ENCODE results near the gene GAREM2.

The GAREM2 gene

DNA sequence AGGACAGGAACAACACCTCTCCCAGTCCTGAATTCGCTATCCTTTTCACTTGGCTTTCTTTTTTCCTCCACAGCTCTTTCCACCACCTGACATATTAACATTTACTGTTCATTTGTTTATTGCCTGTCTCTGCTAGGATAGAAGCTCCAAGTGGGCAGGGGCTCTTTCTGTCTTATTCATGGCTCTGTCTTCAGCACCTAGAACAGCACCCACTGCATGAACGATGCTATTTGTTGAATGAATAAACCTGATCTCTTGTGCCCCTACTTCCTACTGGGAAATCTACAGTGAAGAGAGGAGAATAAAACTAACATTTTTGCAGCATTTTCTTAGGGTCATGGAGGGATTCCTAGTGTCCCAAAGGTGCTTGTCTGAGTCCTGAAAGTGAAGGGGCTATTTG is 24.4 kb upstream of the GAREM2 start:
- Histone ChIP-seq H3K27ac (no peak overlapping the region), H3K9me3 (ENCODE audit: severe bottlenecking) (no peaks in the 10 kb centered on the region), H3K4me3 (ENCODE audit: low read depth, low read length) (no peak overlapping the region), H3K27me3 (ENCODE audit: insufficient read depth, low read depth, severe bottlenecking) (no peaks in the 10 kb centered on the region), H3K36me3 (no peaks in the 10 kb centered on the region)
- TF ChIP-seq, protein P1, sequence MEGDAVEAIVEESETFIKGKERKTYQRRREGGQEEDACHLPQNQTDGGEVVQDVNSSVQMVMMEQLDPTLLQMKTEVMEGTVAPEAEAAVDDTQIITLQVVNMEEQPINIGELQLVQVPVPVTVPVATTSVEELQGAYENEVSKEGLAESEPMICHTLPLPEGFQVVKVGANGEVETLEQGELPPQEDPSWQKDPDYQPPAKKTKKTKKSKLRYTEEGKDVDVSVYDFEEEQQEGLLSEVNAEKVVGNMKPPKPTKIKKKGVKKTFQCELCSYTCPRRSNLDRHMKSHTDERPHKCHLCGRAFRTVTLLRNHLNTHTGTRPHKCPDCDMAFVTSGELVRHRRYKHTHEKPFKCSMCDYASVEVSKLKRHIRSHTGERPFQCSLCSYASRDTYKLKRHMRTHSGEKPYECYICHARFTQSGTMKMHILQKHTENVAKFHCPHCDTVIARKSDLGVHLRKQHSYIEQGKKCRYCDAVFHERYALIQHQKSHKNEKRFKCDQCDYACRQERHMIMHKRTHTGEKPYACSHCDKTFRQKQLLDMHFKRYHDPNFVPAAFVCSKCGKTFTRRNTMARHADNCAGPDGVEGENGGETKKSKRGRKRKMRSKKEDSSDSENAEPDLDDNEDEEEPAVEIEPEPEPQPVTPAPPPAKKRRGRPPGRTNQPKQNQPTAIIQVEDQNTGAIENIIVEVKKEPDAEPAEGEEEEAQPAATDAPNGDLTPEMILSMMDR (IDR thresholded peaks at IDR 0.05; ENCODE audit: low read depth, low read length), result no peak
- DNase-seq, result no peak

DNA sequence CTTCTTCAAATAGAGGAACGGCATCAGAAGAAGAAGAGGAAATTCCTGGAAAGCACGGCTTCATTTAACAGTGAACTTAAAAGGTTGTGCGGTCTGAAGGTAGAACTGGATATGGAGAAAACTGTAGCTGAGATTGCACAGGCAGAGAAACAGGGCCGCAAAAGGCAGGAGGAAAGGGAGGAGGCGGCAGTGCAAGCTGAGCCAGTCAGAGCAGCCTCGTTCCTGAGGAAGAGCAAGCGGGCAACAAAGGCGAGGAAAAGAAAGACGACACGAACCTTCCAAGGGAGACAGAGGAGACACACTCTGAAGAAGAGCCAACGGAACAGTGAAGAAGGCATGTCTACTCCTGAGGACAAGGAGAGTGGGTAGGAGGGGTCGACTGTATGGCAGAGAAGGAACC is 22.6 kb upstream of the GAREM2 start:
- Histone ChIP-seq H3K36me3 (no peaks in the 10 kb centered on the region), H3K9me3 (ENCODE audit: severe bottlenecking) (peaks cover 6% of the 10 kb centered on the region), H3K4me3 (ENCODE audit: low read depth, low read length) (no peak overlapping the region), H3K27ac (no peak overlapping the region), H3K27me3 (ENCODE audit: insufficient read depth, low read depth, severe bottlenecking) (no peaks in the 10 kb centered on the region)
- TF ChIP-seq, protein P1 (IDR thresholded peaks at IDR 0.05; ENCODE audit: low read depth, low read length), result no peak
- no peak for DNase-seq

DNA sequence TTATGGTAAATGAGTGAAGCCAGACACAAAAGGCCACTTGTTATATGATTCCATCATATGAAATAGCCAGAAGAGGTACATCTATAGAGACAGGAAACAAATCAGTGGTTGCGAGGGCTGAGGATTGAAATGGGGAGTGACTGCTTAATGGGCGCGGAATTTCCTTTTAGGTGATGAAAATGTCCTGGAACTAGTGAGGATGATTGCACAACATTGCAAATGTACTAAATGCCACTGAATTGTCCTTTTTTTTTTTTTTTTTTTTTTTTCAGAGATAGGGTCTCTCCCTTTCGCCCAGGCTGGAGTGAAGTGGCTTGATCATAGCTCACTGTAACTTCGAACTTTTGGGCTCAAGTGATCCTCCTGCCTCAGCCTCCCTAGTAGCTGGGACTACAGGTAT is 15.3 kb upstream of the GAREM2 start:
- no peak for DNase-seq
- TF ChIP-seq, protein P1 (IDR thresholded peaks at IDR 0.05; ENCODE audit: low read depth, low read length), result no peak
- Histone ChIP-seq H3K27ac (no peak overlapping the region), H3K36me3 (no peaks in the 10 kb centered on the region), H3K4me3 (ENCODE audit: low read depth, low read length) (no peak overlapping the region), H3K27me3 (ENCODE audit: insufficient read depth, low read depth, severe bottlenecking) (no peaks in the 10 kb centered on the region), H3K9me3 (ENCODE audit: severe bottlenecking) (peaks cover 8% of the 10 kb centered on the region)

DNA sequence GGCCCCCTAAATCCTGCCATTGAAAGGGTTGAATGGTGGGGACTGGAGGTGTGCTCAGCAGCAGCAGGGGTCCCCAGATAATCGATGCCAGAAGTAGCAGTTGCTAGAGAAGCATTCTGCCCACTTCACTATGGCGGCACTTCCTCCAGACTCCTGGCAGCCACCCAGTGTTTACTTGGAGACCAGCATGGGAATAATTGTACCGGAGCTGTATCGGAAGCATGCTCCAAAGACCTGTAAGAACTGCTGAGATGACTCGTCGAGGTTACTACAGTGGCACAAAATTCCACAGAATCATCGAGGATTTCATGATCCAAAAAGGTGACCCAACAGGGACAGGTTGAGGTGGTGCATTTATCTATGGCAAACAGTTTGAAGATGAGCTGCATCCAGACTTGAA is 11.0 kb upstream of the GAREM2 start:
- Histone ChIP-seq H3K27me3 (ENCODE audit: insufficient read depth, low read depth, severe bottlenecking) (no peaks in the 10 kb centered on the region), H3K36me3 (no peaks in the 10 kb centered on the region), H3K9me3 (ENCODE audit: severe bottlenecking) (no peaks in the 10 kb centered on the region), H3K27ac (no peak overlapping the region), H3K4me3 (ENCODE audit: low read depth, low read length) (no peak overlapping the region)
- DNase-seq, result no peak
- TF ChIP-seq, protein P1 (IDR thresholded peaks at IDR 0.05; ENCODE audit: low read depth, low read length), result no peak

DNA sequence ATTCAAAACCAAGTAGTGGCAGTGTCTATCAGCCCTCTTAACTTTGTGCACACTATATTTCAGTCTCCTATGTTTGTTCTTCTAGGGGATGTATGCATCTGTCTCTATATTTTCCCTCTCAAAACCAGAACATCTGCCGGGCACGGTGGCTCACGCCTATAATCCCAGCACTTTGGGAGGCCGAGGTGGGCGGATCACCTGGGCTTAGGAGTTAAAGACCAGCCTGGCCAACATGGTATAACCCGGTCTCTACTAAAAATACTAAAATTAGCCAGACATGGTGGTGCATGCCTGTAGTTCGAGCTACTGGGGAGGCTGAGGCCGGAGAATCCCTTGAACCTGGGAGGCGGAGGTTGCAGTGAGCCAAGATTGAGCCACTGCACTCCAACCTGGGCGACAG is 9.9 kb upstream of the GAREM2 start:
- DNase-seq, result no peak
- no peak overlapping the region for H3K27ac ChIP-seq

DNA sequence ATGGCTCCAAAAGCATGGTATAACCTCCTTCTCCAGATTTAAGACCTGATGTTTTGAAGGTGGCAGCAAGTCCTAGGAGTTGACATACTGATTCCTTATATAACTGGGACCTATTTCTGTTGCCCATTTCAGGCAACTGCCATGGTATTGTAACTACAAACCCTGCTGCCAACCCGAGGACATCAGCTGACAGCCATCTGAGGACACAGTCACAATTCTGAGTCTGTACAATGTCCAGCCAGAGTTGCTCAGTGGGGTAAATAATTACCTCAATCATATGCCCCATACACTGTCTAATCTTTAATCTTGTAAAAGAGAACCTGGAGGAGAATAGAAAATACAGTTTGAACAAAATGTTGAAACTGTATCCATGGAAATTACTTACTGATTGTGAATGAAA is 8.7 kb upstream of the GAREM2 start:
- H3K27me3 ChIP-seq (ENCODE audit: insufficient read depth, low read depth, severe bottlenecking), result no peaks in the 10 kb centered on the region
- DNase-seq, result no peak
- no peaks in the 10 kb centered on the region for H3K36me3 ChIP-seq
- no peak overlapping the region for H3K27ac ChIP-seq
- no peak overlapping the region for H3K4me3 ChIP-seq (ENCODE audit: low read depth, low read length)
- H3K9me3 ChIP-seq (ENCODE audit: severe bottlenecking), result no peaks in the 10 kb centered on the region
- TF ChIP-seq, protein P1 (IDR thresholded peaks at IDR 0.05; ENCODE audit: low read depth, low read length), result no peak

More for the DNA sequence above, 9.9 kb upstream of the GAREM2 start:
- no peaks in the 10 kb centered on the region for H3K27me3 ChIP-seq (ENCODE audit: insufficient read depth, low read depth, severe bottlenecking)
- H3K36me3 ChIP-seq, result no peaks in the 10 kb centered on the region
- no peak overlapping the region for H3K4me3 ChIP-seq (ENCODE audit: low read depth, low read length)
- TF ChIP-seq, protein P1 (IDR thresholded peaks at IDR 0.05; ENCODE audit: low read depth, low read length), result no peak
- no peaks in the 10 kb centered on the region for H3K9me3 ChIP-seq (ENCODE audit: severe bottlenecking)

All from WERI-Rb-1 (cell line).